Panc1 (cell line): Measurements from ENCODE around the gene ALOX12B. TPM values are rescaled to one million over a fixed set of nuclear protein-coding genes. Genes with fewer than 3 reads are reported as not detected.

Experiments
- ATAC-seq: fragments of 200-7000 bp; cut with Tn5 transposase; 2 replicates; pipeline ENCODE4 v1.9.1; 2020; ENCODE audit warnings: mild to moderate bottlenecking, moderate library complexity
- BruUV-seq: library from RNA; stranded (reverse); fragments of 400-500 nt; replicated peaks from 2 replicates; lab custom pipeline; 2021; lab: Mats Ljungman, UMichigan
- CTCF ChIA-PET: fragments of 300-600 bp; sonication (Branson Sonifier 250); formaldehyde crosslinking; loops from one replicate; lab custom pipeline; 2022; ENCODE audit warnings: antibody characterized with exemption; lab: Charles Lee
- POLR2A ChIA-PET: fragments of 300-600 bp; sonication (Branson Sonifier 250); formaldehyde crosslinking; loops from one replicate; lab custom pipeline; 2022; ENCODE audit warnings: antibody characterized with exemption; lab: Charles Lee
- DNase-seq: peaks from one replicate; pipeline ENCODE4 v3.0.0-alpha.2; 2010; ENCODE audit warnings: low read depth, low spot score
- H3K27ac ChIP-seq: 2 replicates; pipeline ENCODE4 v1.5.1; 2011; ENCODE audit warnings: mild to moderate bottlenecking, low read length, inconsistent platforms
- H3K27me3 ChIP-seq: fragments of 200-500 bp; sonication (Bioruptor generic); 2 replicates; pipeline ENCODE4 v1.6.0; 2014; ENCODE audit warnings: low read length, inconsistent platforms; ENCODE audit not compliant: control insufficient read depth, insufficient read depth
- H3K36me3 ChIP-seq: fragments of 200-500 bp; sonication (Bioruptor generic); 2 replicates; pipeline ENCODE4 v1.5.1; 2014; ENCODE audit warnings: inconsistent platforms, mild to moderate bottlenecking, low read length, moderate library complexity; ENCODE audit not compliant: control insufficient read depth, insufficient read depth
- H3K4me1 ChIP-seq: 2 replicates; pipeline ENCODE4 v1.5.1; 2011; ENCODE audit warnings: inconsistent platforms, mild to moderate bottlenecking, low read length, moderate library complexity; ENCODE audit not compliant: control insufficient read depth, insufficient read depth
- H3K4me3 ChIP-seq, 2 experiments: 2 replicates each; pipeline ENCODE4 v1.5.1; 2011 to 2012; ENCODE audit warnings: low read depth in 2 of 2, low read length in 2 of 2, mild to moderate bottlenecking in 2 of 2, inconsistent platforms in 1 of 2, moderate library complexity in 1 of 2
- H3K9me3 ChIP-seq: fragments of 200-500 bp; sonication (Bioruptor generic); 2 replicates; pipeline ENCODE4 v1.5.1; 2014; ENCODE audit warnings: low read depth, mild to moderate bottlenecking, inconsistent platforms, low read length, moderate library complexity; ENCODE audit not compliant: control insufficient read depth, insufficient read depth
- POLR2AphosphoS5 ChIP-seq: IDR thresholded peaks from 2 replicates; pipeline ENCODE4 v1.6.1; 2012; ENCODE audit warnings: mild to moderate bottlenecking, low read depth, low read length, moderate library complexity
- TCF7L2 ChIP-seq: IDR thresholded peaks from 2 replicates; pipeline ENCODE4 v1.6.1; 2011; ENCODE audit warnings: mild to moderate bottlenecking, low read depth, low read length, inconsistent platforms
- in situ Hi-C: cut with HindIII; loops from 2 replicates; pipeline ENCODE4 v1.10.0; 2016; ENCODE audit warnings: low sequenced_read_pairs, low pct_unique_long_range_greater_than_20kb
- intact Hi-C: fragments of 100-400 bp; cut with micrococcal nuclease; formaldehyde crosslinking; loops from one replicate; pipeline ENCODE4 v1.10.0; 2022; ENCODE audit not compliant: unreplicated experiment
- total RNA-seq: library from RNA; stranded (reverse); gene quantifications from one replicate; pipeline ENCODE4 v1.2.1, GENCODE V29; 2021; ENCODE audit not compliant: unreplicated experiment
- TF ChIP-seq, protein P1 (sequence below): fragments of 450-650 bp; IDR thresholded peaks from 2 replicates; pipeline ENCODE4 v1.5.1; 2017; ENCODE audit warnings: mild to moderate bottlenecking

The ALOX12B gene
- total RNA-seq, 1 experiment from 2014 or later: not detected

DNA sequence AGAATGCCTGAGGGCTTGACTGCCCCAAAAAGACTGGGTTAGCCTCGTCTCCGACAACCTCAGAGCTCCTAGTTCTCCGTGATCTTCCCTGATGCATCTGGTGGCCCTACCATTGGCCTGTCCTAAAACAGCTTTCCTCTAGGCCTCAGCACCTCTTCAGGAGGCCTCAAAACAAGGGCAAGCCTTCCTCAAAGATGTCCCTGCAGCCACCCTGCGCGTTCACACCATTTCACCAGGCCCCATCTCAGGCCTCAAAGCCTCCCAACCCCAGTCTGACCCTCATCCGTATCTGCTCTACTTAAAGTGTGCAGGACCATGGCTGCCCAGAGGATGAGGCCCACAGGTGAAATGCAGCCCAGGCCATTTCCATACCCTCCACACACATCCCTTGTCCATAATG lies 23.4 kb upstream of the ALOX12B start:
- ChIA-PET CTCF (interaction anchor here (0.6 to 0.9 kb wide), 2 partner anchors 51 to 408 kb away, joined by 4 to 5 read pairs; no protein-coding TSS in a partner anchor), POLR2A (interaction anchor here (0.6 kb wide), 1 partner anchor 255 kb away, joined by 10 read pairs; no protein-coding TSS in a partner anchor)
- Histone ChIP-seq H3K4me1 (no peaks in the 10 kb centered on the region), H3K27me3 (no peaks in the 10 kb centered on the region), H3K36me3 (no peaks in the 10 kb centered on the region), H3K9me3 (no peaks in the 10 kb centered on the region), H3K27ac (no peak overlapping the region), H3K4me3 (no peak overlapping the region)
- BruUV-seq: no TSS peak
- no peak for TF ChIP-seq POLR2AphosphoS5
- TF ChIP-seq, protein P1, sequence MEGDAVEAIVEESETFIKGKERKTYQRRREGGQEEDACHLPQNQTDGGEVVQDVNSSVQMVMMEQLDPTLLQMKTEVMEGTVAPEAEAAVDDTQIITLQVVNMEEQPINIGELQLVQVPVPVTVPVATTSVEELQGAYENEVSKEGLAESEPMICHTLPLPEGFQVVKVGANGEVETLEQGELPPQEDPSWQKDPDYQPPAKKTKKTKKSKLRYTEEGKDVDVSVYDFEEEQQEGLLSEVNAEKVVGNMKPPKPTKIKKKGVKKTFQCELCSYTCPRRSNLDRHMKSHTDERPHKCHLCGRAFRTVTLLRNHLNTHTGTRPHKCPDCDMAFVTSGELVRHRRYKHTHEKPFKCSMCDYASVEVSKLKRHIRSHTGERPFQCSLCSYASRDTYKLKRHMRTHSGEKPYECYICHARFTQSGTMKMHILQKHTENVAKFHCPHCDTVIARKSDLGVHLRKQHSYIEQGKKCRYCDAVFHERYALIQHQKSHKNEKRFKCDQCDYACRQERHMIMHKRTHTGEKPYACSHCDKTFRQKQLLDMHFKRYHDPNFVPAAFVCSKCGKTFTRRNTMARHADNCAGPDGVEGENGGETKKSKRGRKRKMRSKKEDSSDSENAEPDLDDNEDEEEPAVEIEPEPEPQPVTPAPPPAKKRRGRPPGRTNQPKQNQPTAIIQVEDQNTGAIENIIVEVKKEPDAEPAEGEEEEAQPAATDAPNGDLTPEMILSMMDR: no peak
- no peak for TF ChIP-seq TCF7L2
- DNase-seq (no peak), ATAC-seq (no peak)
- in situ Hi-C loops (no loop called here), intact Hi-C loops (no loop called here)

DNA sequence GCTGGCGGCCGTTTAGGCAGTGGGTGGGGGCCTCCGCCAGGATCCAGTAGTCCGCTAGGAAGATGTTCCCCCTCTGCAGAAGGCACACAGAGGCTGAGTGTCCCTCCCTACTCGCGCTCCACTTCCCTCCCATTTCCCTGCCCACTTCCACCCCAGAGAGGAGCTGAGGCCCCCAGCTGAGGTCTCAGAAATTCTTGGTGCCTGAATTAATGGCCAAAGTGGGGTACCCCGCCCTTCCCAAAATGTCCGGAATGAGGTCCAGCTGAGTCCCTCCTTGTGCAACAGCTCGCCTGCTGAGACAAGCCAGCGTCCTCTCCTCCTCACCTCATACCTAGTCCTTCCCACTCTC lies 22.9 kb upstream of the ALOX12B start:
- no peaks in the 10 kb centered on the region for H3K27me3 ChIP-seq
- H3K36me3 ChIP-seq: no peaks in the 10 kb centered on the region
- CTCF ChIA-PET: interaction anchor here (0.6 to 0.9 kb wide), 2 partner anchors 50 to 407 kb away, joined by 4 to 5 read pairs; no protein-coding TSS in a partner anchor
- intact Hi-C loops: no loop called here
- no peak overlapping the region for H3K4me3 ChIP-seq
- TF ChIP-seq POLR2AphosphoS5: no peak
- TF ChIP-seq, protein P1: peak; percentile 64
- BruUV-seq: no TSS peak
- H3K9me3 ChIP-seq: no peaks in the 10 kb centered on the region
- H3K27ac ChIP-seq: no peak overlapping the region
- no peaks in the 10 kb centered on the region for H3K4me1 ChIP-seq
- no peak for ATAC-seq
- POLR2A ChIA-PET: interaction anchor here (0.6 kb wide), 1 partner anchor 255 kb away, joined by 10 read pairs; no protein-coding TSS in a partner anchor
- in situ Hi-C loops: no loop called here
- DNase-seq: no peak

DNA sequence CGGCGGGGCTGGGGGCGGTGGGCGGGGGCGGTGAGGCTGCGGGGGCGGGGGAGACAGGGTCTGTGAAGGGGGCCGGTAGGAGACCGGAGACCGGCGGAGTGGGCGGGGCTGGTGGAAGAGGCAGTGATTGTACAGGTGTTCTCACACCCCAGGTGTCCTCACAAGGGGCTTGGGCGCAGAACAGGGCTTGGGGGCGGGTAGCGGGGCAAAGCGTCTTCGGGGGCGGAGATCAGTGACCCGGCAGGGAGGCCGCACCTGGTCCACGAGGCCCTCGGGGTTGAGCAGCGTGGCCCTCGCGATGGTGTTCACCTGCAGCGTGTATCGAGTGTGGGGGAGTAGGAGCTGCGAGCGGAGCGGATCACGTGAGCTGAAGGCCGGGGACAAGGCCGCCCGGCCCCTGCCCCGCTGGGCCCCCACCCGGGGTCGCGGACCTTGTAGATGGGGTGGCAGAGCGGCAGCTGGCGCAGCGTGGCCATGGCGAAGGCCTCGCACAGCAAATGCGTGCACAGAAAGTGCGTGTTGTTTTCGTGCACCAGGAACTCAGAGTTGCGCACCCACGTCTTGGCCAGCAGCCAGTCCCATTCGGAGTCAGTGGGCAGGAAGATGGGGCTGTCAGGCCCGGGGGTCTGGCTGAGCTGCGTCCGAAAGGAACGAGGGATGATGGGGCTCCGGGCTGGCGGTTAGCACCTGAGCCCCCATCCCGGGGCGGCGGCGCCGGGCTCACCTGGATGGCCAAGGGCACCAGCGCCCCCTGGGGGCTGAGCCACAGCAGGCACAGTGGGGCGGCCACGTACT lies 22.3 kb upstream of the ALOX12B start:
- in situ Hi-C loops: no loop called here
- H3K27ac ChIP-seq: no peak overlapping the region
- H3K36me3 ChIP-seq: no peaks in the 10 kb centered on the region
- TF ChIP-seq, protein P1: peak; percentile 91
- no peak for TF ChIP-seq POLR2AphosphoS5
- no peaks in the 10 kb centered on the region for H3K4me1 ChIP-seq
- no TSS peak for BruUV-seq
- no peak overlapping the region for H3K4me3 ChIP-seq
- intact Hi-C loops: no loop called here
- DNase-seq (no peak), ATAC-seq (peak; percentile 90)
- ChIA-PET CTCF (no interaction called here), POLR2A (no interaction called here)
- no peaks in the 10 kb centered on the region for H3K9me3 ChIP-seq
- H3K27me3 ChIP-seq: no peaks in the 10 kb centered on the region
